ENCODE results near the gene RTP5.

- no peak for TF ChIP-seq CTCF (IDR thresholded peaks at IDR 0.05; ENCODE audit: low read depth, low read length, poor library complexity, severe bottlenecking)
- no peak for TF ChIP-seq EZH2phosphoT487 (IDR thresholded peaks at IDR 0.05; ENCODE audit: borderline replicate concordance, low read length)
Observed at GRCh38 chr2:241909769-241910168, 40.2 kb downstream of the RTP5 start.
